Thyroid gland (tissue), 4 donors: ENCODE data around the gene TMEM52.

Experiments used
- POLR2A ChIP-seq, 2 donors: fragments of 450-650 bp; IDR thresholded peaks; one replicate each; pipeline ENCODE4 v1.6.1; 2017; ENCODE audit warnings: antibody characterized with exemption in 2 of 2, mild to moderate bottlenecking in 2 of 2, moderate library complexity in 1 of 2
- TF ChIP-seq, protein P1 (sequence below), 6 experiments: fragments of 200-600 bp in 3 of 6; fragments of 450-650 bp in 3 of 6; sonication (generic) in 3 of 6; IDR thresholded peaks; one replicate each; pipeline ENCODE4 v1.5.1; 2016 to 2019; ENCODE audit warnings: antibody characterized with exemption in 6 of 6, mild to moderate bottlenecking in 2 of 6, inconsistent platforms in 1 of 6, moderate library complexity in 1 of 6

DNA sequence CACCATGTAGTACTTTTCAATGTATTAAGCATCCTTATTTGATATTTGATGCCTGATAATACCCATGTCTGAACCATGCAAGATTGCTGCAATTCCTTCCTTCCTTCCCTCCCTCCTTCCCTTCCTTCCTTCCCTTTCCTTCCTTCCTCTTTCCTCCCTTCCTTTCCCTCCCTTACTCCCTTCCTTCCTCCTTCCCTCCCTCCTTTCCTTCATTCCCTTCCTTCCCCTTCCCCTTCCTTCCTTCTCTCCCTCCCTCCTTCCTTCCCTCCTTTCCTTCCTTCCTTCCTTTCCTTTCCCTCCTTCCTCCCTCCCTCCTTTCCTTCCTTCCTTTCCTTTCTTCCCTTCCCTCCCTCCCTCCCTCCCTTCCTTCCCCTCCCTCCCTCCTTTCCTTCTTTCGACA lies 29.7 kb upstream of the TMEM52 start:
- TF ChIP-seq, protein P1, sequence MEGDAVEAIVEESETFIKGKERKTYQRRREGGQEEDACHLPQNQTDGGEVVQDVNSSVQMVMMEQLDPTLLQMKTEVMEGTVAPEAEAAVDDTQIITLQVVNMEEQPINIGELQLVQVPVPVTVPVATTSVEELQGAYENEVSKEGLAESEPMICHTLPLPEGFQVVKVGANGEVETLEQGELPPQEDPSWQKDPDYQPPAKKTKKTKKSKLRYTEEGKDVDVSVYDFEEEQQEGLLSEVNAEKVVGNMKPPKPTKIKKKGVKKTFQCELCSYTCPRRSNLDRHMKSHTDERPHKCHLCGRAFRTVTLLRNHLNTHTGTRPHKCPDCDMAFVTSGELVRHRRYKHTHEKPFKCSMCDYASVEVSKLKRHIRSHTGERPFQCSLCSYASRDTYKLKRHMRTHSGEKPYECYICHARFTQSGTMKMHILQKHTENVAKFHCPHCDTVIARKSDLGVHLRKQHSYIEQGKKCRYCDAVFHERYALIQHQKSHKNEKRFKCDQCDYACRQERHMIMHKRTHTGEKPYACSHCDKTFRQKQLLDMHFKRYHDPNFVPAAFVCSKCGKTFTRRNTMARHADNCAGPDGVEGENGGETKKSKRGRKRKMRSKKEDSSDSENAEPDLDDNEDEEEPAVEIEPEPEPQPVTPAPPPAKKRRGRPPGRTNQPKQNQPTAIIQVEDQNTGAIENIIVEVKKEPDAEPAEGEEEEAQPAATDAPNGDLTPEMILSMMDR (IDR thresholded peaks at IDR 0.05): no peak
- TF ChIP-seq POLR2A (IDR thresholded peaks at IDR 0.05): no peak
